Heart right ventricle (tissue), 16 donors: ENCODE measurements around the gene SERPINA5. TPM values are rescaled to one million over a fixed set of nuclear protein-coding genes. Genes with fewer than 3 reads are reported as not detected.

Experiments used
- ATAC-seq, 8 donors: fragments of 200-7000 bp; cut with Tn5 transposase; one replicate each; pipeline ENCODE4 v1.9.1; 2020; ENCODE audit warnings: mild to moderate bottlenecking in 8 of 8, moderate library complexity in 8 of 8, moderate number of reproducible peaks in 1 of 8
- DNase-seq, 2 donors: peaks; one replicate each; pipeline ENCODE4 v3.0.0-alpha.2; 2020
- H3K27ac ChIP-seq, 10 donors: fragments of 200-600 bp; sonication (generic) in 2 of 10; one replicate each; pipeline versions ENCODE4 v1.5.0 to v1.8.0; 2020 to 2022; ENCODE audit warnings: mild to moderate bottlenecking in 3 of 10
- H3K27me3 ChIP-seq, 7 donors: fragments of 200-600 bp; one replicate each; pipeline ENCODE4 v1.8.0; 2021 to 2022; ENCODE audit warnings: mild to moderate bottlenecking in 2 of 7
- H3K36me3 ChIP-seq, 9 donors: fragments of 200-600 bp; sonication (generic) in 1 of 9; one replicate each; pipeline versions ENCODE4 v1.5.0 to v1.8.0; 2020 to 2022; ENCODE audit warnings: mild to moderate bottlenecking in 2 of 9
- H3K4me1 ChIP-seq, 9 donors: fragments of 200-600 bp; sonication (generic) in 1 of 9; one replicate each; pipeline versions ENCODE4 v1.5.0 to v1.8.0; 2020 to 2022; ENCODE audit warnings: mild to moderate bottlenecking in 4 of 9
- H3K4me3 ChIP-seq, 10 donors: fragments of 200-600 bp; sonication (generic) in 2 of 10; one replicate each; pipeline versions ENCODE4 v1.5.0 to v1.8.0; 2020 to 2022; ENCODE audit warnings: mild to moderate bottlenecking in 7 of 10, moderate library complexity in 2 of 10
- H3K9me3 ChIP-seq, 11 donors: fragments of 200-600 bp in 10 of 11; sonication (generic) in 2 of 11; one replicate each; pipeline versions ENCODE4 v1.5.0 to v1.8.0; 2013 to 2022; ENCODE audit warnings: mild to moderate bottlenecking in 2 of 11, control low read depth in 1 of 11, moderate library complexity in 1 of 11
- CTCF ChIP-seq, 9 donors: fragments of 200-600 bp; sonication (generic) in 2 of 9; IDR thresholded peaks; one replicate each; pipeline versions ENCODE4 v1.5.0 to v1.8.0; 2021 to 2022; ENCODE audit warnings: antibody characterized with exemption in 9 of 9, mild to moderate bottlenecking in 5 of 9, moderate library complexity in 1 of 9
- WGBS, 2 donors: extraction: QIAGEN DNeasy Blood & Tissue Kit; methylation state at CpG; one replicate each; pipeline ENCODE4 v1.1.7; 2013; ENCODE audit warnings: inconsistent platforms in 1 of 2; 5-methylcytosine and 5-hydroxymethylcytosine counted together
- intact Hi-C, 10 donors: fragments of 100-400 bp; cut with DNase I; formaldehyde crosslinking; loops; one replicate each; pipeline versions ENCODE4 v1.11.1 to v1.14.2; 2022
- polyA plus RNA-seq, 2 donors: library from polyadenylated mRNA; stranded (reverse); fragments of 200-250 nt; gene quantifications; one replicate each; pipeline ENCODE4 v1.2.3, GENCODE V29; 2013
- total RNA-seq, 10 donors: library from RNA; stranded (reverse); fragmentation: NEBNext Ultra II Directional in 3 of 10; extraction: Animal tissue kit (Norgen Biotek cat#: 25700) in 3 of 10; gene quantifications; one replicate each; pipeline versions ENCODE4 v1.2.1 to v1.2.4, GENCODE V29; 2021 to 2023
- donor health status: Arrhythmogenic right ventricular cardiomyopathy.
- donor health status: ischemic (EF 13 %, LVEDD 7.1; RV severe dilation, severe dysfunction).
- donor health status: healthy with polysubstance abuse.
- donor health status: DM: no; HTN: yes; CAD: no.
- donor health status: DM: no; HTN: no; CAD: no.
- donor health status: ischemic (EF 25% LVEDD 6.9; RV normal size, moderate dysfunction).
- donor health status: ischemic (EF 25% LVEDD 5.7; RV mildly dilated, moderate dysfunction).
- donor health status: healthy.
- donor health status: DM: yes; HTN: yes; CAD: no.
- donor health status: Ischemic cardiomyopathy.
- donor health status: ischemic (EF 35%, LVEDD 5.7; RV mildly dilated, moderate dysfunction).
- donor health status: nonischemic (EF 11% LVEDD 7.7; RV severe dilation, severe dysfunction).
- donor health status: DM: yes; HTN: yes; CAD: no.
- donor health status: PGD.
- donor health status: ischemic (EF 29% LVEDD 5.4; RV normal size, mild dysfunction).
- donor health status: nonischemic (EF 23%, LVEDD 6.1; RV moderate dilation, normal function).

Gene SERPINA5
- total and polyA plus RNA-seq, 12 donors = 0.28 to 4.9 (median 1.4) TPM

- ATAC-seq = no peak
- no peak for TF ChIP-seq CTCF (IDR thresholded peaks at IDR 0.05)
- no peak overlapping the region for H3K27ac ChIP-seq
- H3K27me3 ChIP-seq = peaks cover 0 to 28% (median 12%) of the 10 kb centered on the region in 7 donors
- no peak for DNase-seq
- WGBS, 2 donors = 75 to 79% methylated on average over 6 of the region's 6 CpGs
- intact Hi-C loops = no loop called here
- H3K36me3 ChIP-seq = no peaks in the 10 kb centered on the region
- H3K9me3 ChIP-seq = peaks cover 0 to 32% (median 15%) of the 10 kb centered on the region in 11 donors
- H3K4me3 ChIP-seq = no peak overlapping the region
- no peaks in the 10 kb centered on the region for H3K4me1 ChIP-seq
Measured at GRCh38 chr14:94620597-94620996, 39.4 kb downstream of the SERPINA5 start.

GRCh38 chr14:94621358-94622134, 40.3 kb downstream of the SERPINA5 start:
- ATAC-seq (no peak), DNase-seq (no peak)
- Histone ChIP-seq H3K27me3 (peaks cover 0 to 28% (median 12%) of the 10 kb centered on the region in 7 donors), H3K4me3 (no peak overlapping the region), H3K9me3 (peaks cover 0 to 32% (median 15%) of the 10 kb centered on the region in 11 donors), H3K36me3 (no peaks in the 10 kb centered on the region), H3K4me1 (no peaks in the 10 kb centered on the region), H3K27ac (no peak overlapping the region)
- 69 to 73% methylated on average over 5 of the region's 5 CpGs for WGBS, 2 donors
- no peak for TF ChIP-seq CTCF (IDR thresholded peaks at IDR 0.05)
- intact Hi-C loops = no loop called here

GRCh38 chr14:94622653-94623421, 41.6 kb downstream of the SERPINA5 start:
- H3K27ac ChIP-seq = no peak overlapping the region
- 65 to 69% methylated on average over 6 of the region's 6 CpGs for WGBS, 2 donors
- TF ChIP-seq CTCF (IDR thresholded peaks at IDR 0.05) = no peak
- no peaks in the 10 kb centered on the region for H3K4me1 ChIP-seq
- no peak for DNase-seq
- H3K36me3 ChIP-seq = no peaks in the 10 kb centered on the region
- peak in 1 of 8 donors; percentile 34 for ATAC-seq
- H3K9me3 ChIP-seq = peaks cover 0 to 20% (median 9%) of the 10 kb centered on the region in 11 donors
- H3K27me3 ChIP-seq = peaks cover 0 to 31% (median 12%) of the 10 kb centered on the region in 7 donors
- intact Hi-C loops = no loop called here
- H3K4me3 ChIP-seq = no peak overlapping the region

- peaks cover 0 to 31% (median 16%) of the 10 kb centered on the region in 7 donors for H3K27me3 ChIP-seq
- no peaks in the 10 kb centered on the region for H3K36me3 ChIP-seq
- H3K4me1 ChIP-seq = no peaks in the 10 kb centered on the region
- no peak overlapping the region for H3K27ac ChIP-seq
- no peak for TF ChIP-seq CTCF (IDR thresholded peaks at IDR 0.05)
- DNase-seq = no peak
- peaks cover 0 to 14% (median 3%) of the 10 kb centered on the region in 11 donors for H3K9me3 ChIP-seq
- intact Hi-C loops = no loop called here
- ATAC-seq = no peak
- H3K4me3 ChIP-seq = no peak overlapping the region
- WGBS, 2 donors = 82 to 84% methylated on average over 4 of the region's 4 CpGs
Measured at GRCh38 chr14:94623422-94623809, 42.2 kb downstream of the SERPINA5 start.
